DND-41 (cell line): ENCODE results near the gene TPX2.

ENCODE experiments used
- ATAC-seq: fragments of 200-7000 bp; cut with Tn5 transposase; 3 replicates; pipeline ENCODE4 v1.9.1; 2021; ENCODE audit warnings: low read depth; ENCODE audit not compliant: insufficient read depth
- DNase-seq: peaks from one replicate; pipeline ENCODE4 v3.0.0-alpha.2; 2020
- H2AFZ ChIP-seq: 2 replicates; pipeline ENCODE4 v1.6.0; 2012; ENCODE audit warnings: low read depth, low read length
- H3K27ac ChIP-seq: 2 replicates; pipeline ENCODE4 v1.5.1; 2012; ENCODE audit warnings: low read length, inconsistent platforms
- H3K27me3 ChIP-seq: fragments of 200-600 bp; sonication (generic); 2 replicates; pipeline ENCODE4 v1.6.0; 2012; ENCODE audit warnings: low read length, mild to moderate bottlenecking, inconsistent platforms; ENCODE audit not compliant: insufficient read depth, poor library complexity
- H3K36me3 ChIP-seq: 2 replicates; pipeline ENCODE4 v1.5.1; 2012; ENCODE audit warnings: low read length, inconsistent platforms; ENCODE audit not compliant: insufficient read depth
- H3K4me1 ChIP-seq: 2 replicates; pipeline ENCODE4 v1.5.1; 2012; ENCODE audit warnings: mild to moderate bottlenecking, low read length; ENCODE audit not compliant: insufficient read depth
- H3K4me2 ChIP-seq: 2 replicates; pipeline ENCODE4 v1.6.0; 2012; ENCODE audit warnings: mild to moderate bottlenecking, moderate library complexity, low read length, inconsistent platforms; ENCODE audit not compliant: insufficient read depth
- H3K4me3 ChIP-seq, 2 experiments: fragments of 200-600 bp in 1 of 2; shearing (Covaris generic) in 1 of 2; 2 replicates each; pipeline ENCODE4 v1.5.1; 2012 to 2016; ENCODE audit warnings: inconsistent platforms in 2 of 2, low read length in 2 of 2, mild to moderate bottlenecking in 2 of 2, low read depth in 1 of 2, moderate library complexity in 1 of 2
- H3K79me2 ChIP-seq: 2 replicates; pipeline ENCODE4 v1.6.0; 2012; ENCODE audit warnings: low read length, inconsistent platforms; ENCODE audit not compliant: insufficient read depth
- H3K9ac ChIP-seq: 2 replicates; pipeline ENCODE4 v1.6.0; 2012; ENCODE audit warnings: low read depth, mild to moderate bottlenecking, inconsistent platforms, low read length, moderate library complexity
- H3K9me3 ChIP-seq: 2 replicates; pipeline ENCODE4 v1.5.1; 2012; ENCODE audit warnings: low read length, moderate library complexity, mild to moderate bottlenecking, inconsistent platforms; ENCODE audit not compliant: insufficient read depth, severe bottlenecking
- H4K20me1 ChIP-seq: 2 replicates; pipeline ENCODE4 v1.6.0; 2012; ENCODE audit warnings: low read length; ENCODE audit not compliant: insufficient read depth
- EZH2 ChIP-seq: IDR thresholded peaks from 3 replicates; pipeline ENCODE4 v1.6.1; 2012; ENCODE audit warnings: borderline replicate concordance, low read depth, mild to moderate bottlenecking, moderate library complexity, low read length, inconsistent platforms; ENCODE audit not compliant: severe bottlenecking
- TF ChIP-seq, protein P1 (sequence below): IDR thresholded peaks from 2 replicates; pipeline ENCODE4 v1.5.1; 2012; ENCODE audit warnings: borderline replicate concordance, low read length, moderate library complexity, mild to moderate bottlenecking; ENCODE audit not compliant: poor library complexity, severe bottlenecking; ENCODE audit errors: extremely low read depth

TPX2 gene

DNA sequence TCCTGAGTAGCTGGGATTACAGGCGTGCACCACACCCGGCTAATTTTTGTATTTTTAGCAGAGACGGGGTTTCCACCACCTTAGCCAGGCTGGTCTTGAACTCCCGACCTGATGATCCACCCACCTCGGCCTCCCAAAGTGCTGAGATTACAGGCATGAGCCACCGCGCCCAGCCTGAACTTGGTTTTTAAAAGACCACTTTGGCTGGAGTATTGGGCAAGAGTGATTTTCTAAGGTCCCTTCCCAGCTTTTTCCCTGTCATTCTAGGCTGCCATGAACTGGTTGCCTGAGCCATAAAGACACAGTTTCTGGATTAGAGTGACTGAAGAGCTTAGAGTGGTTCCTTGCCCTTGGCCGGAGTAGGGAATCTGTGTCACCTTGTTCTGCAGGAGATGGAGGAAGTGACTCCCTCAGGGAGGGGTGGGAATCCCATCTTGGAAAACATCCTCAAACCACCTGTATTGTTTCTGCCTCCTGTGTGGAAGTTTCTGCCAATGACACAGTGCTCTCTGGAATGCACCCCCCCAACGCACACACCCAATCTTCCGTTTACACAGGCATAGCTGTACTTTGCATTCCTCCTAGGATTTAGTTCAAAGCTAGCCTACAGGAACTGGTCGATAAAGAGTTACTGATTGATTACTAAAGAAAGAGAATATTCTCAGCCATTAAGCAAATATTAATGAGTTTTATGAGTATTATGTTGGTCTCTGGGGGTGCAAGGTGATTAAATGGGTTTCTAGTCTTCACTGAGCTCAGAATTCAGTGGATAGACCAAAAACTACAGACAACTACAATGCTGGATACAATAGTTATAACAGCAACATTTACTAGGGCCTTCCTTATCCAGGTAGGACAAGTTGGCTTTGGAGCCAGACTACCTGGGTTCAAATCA, 34.6 kb upstream of the TPX2 start:
- Histone ChIP-seq H3K36me3 (peaks cover 95% of the 10 kb centered on the region), H3K27ac (peak overlapping the region; percentile 77), H3K4me1 (peaks cover 79% of the 10 kb centered on the region), H3K9me3 (no peaks in the 10 kb centered on the region), H2AFZ (no peak overlapping the region), H3K4me3 (no peak overlapping the region), H3K27me3 (no peaks in the 10 kb centered on the region), H3K79me2 (peaks cover 99% of the 10 kb centered on the region), H3K4me2 (no peak overlapping the region), H4K20me1 (peaks cover 77% of the 10 kb centered on the region), H3K9ac (no peak overlapping the region)
- ATAC-seq: no peak
- DNase-seq: no peak
- TF ChIP-seq EZH2: no peak
- TF ChIP-seq, protein P1, sequence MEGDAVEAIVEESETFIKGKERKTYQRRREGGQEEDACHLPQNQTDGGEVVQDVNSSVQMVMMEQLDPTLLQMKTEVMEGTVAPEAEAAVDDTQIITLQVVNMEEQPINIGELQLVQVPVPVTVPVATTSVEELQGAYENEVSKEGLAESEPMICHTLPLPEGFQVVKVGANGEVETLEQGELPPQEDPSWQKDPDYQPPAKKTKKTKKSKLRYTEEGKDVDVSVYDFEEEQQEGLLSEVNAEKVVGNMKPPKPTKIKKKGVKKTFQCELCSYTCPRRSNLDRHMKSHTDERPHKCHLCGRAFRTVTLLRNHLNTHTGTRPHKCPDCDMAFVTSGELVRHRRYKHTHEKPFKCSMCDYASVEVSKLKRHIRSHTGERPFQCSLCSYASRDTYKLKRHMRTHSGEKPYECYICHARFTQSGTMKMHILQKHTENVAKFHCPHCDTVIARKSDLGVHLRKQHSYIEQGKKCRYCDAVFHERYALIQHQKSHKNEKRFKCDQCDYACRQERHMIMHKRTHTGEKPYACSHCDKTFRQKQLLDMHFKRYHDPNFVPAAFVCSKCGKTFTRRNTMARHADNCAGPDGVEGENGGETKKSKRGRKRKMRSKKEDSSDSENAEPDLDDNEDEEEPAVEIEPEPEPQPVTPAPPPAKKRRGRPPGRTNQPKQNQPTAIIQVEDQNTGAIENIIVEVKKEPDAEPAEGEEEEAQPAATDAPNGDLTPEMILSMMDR: no peak

DNA sequence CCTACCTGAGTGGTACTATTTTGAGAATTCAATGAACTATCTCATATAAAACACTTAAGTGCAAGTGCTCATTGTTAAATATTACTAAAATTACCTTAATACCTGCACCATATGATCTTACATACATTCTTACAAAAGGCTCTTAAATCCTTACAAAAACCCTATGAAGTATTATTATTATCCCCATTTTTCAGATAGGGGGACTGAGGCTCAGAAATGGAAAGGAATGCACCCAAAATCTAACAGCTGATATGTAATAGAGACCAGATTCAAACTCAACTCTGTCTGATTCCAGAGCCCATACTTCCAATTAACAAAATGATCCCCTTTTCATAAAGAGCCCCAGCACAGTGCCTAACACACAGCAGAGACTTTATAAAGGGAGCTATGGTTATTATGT, 33.9 kb upstream of the TPX2 start:
- H3K4me1 ChIP-seq: peaks cover 79% of the 10 kb centered on the region
- peaks cover 99% of the 10 kb centered on the region for H3K79me2 ChIP-seq
- H3K9me3 ChIP-seq: no peaks in the 10 kb centered on the region
- H3K27me3 ChIP-seq: no peaks in the 10 kb centered on the region
- no peak overlapping the region for H2AFZ ChIP-seq
- no peak overlapping the region for H3K4me3 ChIP-seq
- H3K9ac ChIP-seq: no peak overlapping the region
- H3K4me2 ChIP-seq: 0 out of 2 replicates have a peak overlapping the region, but pooled peaks have one; percentile 13
- peaks cover 75% of the 10 kb centered on the region for H4K20me1 ChIP-seq
- peaks cover 93% of the 10 kb centered on the region for H3K36me3 ChIP-seq
- no peak for ATAC-seq
- peak overlapping the region; percentile 77 for H3K27ac ChIP-seq
- DNase-seq: no peak
- TF ChIP-seq, protein P1: no peak
- no peak for TF ChIP-seq EZH2

DNA sequence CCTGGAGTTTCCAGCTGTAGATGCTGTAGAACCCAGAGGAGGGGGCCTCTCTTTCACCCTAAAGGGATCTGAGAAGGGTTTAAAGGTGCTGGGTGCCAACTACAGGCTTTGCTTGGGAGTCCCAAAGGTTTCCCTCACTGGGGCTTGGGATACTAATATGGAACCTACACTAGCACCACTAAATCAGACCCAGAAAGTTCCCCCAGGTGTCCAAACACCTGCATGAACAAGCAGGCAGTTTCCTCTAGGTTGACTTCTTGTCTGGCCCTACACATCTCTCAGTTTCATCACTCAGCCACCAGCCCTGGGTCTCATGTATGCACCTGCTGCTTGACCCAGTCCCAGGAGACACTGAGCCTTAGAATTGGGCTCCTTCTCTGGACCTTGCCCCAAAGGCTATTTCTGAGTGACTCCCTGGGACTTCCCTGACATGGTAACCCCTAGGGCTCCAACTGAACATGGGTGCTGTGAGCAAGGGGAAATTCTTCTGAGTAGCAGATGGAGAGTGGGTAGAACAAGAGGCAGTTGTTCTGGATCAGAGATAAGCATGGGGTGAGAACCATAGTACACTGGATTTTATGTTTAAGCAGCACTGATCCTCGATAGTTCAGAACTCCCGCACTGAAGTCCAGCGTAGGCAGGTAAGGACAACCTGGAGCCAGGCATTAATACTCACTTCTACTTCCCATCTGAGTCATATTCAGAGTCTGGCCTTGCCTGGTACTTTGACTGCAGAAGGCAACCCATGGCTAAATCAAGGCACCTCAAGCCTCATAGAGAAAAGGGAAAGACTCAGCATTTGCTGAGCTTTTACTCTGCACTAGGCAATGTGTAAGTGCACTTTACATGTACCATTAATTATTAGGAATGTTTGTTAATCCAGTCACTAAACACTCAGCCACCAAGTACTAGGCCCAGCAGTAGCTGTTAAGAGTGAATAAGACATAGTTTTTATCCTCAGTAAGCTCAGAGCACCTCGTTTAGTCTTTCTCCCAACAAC, 33.2 kb upstream of the TPX2 start:
- H3K4me3 ChIP-seq: no peak overlapping the region
- peaks cover 99% of the 10 kb centered on the region for H3K79me2 ChIP-seq
- no peaks in the 10 kb centered on the region for H3K27me3 ChIP-seq
- H3K9me3 ChIP-seq: no peaks in the 10 kb centered on the region
- no peak for ATAC-seq
- no peak for DNase-seq
- peak overlapping the region; percentile 11; the same call in 1 of the 2 replicates for H3K9ac ChIP-seq
- H2AFZ ChIP-seq: no peak overlapping the region
- peaks cover 93% of the 10 kb centered on the region for H3K36me3 ChIP-seq
- peaks cover 75% of the 10 kb centered on the region for H4K20me1 ChIP-seq
- H3K27ac ChIP-seq: peak overlapping the region; percentile 77
- TF ChIP-seq, protein P1: no peak
- TF ChIP-seq EZH2: no peak
- H3K4me1 ChIP-seq: peaks cover 79% of the 10 kb centered on the region
- peak overlapping the region; percentile 13 for H3K4me2 ChIP-seq
